ENCODE measurements around the gene AFG3L2. TPM values are rescaled to one million over a fixed set of nuclear protein-coding genes. Genes with fewer than 3 reads are reported as not detected.

Gene AFG3L2
- 33.2 and 38.6 TPM in 2 replicates for total RNA-seq

DNA sequence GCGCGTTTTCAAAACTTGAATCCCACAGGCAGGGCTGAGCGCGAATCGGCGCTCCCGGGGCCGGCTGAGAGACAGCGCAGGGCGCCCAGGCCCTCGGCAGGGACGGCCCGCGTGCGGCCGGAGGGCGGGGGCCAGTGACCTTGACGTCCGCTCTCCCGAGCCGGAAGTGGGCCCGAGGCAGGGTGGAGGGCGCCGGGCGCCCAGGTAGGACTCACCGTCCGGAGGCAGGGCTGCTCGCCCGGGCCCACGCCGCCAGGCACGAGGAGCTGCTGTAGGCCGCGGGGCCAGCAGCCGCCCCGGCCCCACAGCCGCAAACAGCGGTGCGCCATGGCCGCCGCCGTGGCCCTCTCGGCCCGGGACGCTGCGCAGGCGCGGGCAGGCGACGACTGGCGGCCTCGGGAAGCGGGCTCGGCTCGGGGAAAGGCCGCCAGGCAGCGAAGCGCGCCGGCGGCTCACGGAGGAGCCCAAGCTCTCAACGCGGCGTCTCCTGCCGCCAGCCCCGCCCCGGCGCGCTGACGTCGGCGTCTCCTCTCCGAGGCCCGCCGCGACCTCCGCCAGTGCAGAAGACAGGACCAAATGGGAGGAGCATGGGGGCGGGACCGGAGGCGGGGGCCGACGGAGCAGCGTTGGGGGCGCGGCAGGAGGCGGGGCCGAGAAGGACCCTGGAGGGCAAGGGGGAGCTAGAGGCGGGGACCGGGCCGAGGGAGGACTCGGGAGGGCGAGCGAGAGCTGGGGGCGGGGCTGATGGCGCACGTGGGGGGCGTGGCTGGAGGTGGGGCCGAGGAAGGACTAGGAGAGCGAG, at the start of gene AFG3L2:
AFG3L2 (minus strand) TSS at position 474 of the 802 bp plus-strand sequence; CDS start at position 329, 145 bp downstream.

GRCh38 chr18:12307701-12308385, 69.2 kb downstream of the AFG3L2 start, which contains the start of gene TUBB6:
TSS of gene TUBB6 (plus strand) at chr18:12308241. CDS start at chr18:12308293, 52 bp downstream.

Other genes starting within 250 kb of the AFG3L2 start
- gene CIDEA, start 122.9 kb downstream of the AFG3L2 start, total RNA-seq = 1.3 TPM in 1 of 2 replicates, not detected in the other
- 570 and 1,134 TPM in 2 replicates for gene TUBB6, start 69.0 kb downstream of the AFG3L2 start, total RNA-seq
- 2.3 and 4.2 TPM in 2 replicates for gene PRELID3A, start 30.7 kb upstream of the AFG3L2 start, total RNA-seq